Measurements from ENCODE around the gene TNS3.
A peak's percentile ranks its signal among the peaks of the same experiment; 100 is the strongest.
"Not testable (repeated sequence)": the region's sequence is repeated elsewhere in the genome, so short reads cannot be mapped to it uniquely, and the experiment has no call there.

The TNS3 gene

GRCh38 chr7:47472444-47473157, 109.3 kb downstream of the TNS3 start:
- no peak for DNase-seq (ENCODE audit: low spot score)

GRCh38 chr7:47471831-47472230, 110.1 kb downstream of the TNS3 start:
- no peak for DNase-seq (ENCODE audit: low spot score)

- no peak for DNase-seq (ENCODE audit: low spot score)
Measured at GRCh38 chr7:47471358-47471703, 110.6 kb downstream of the TNS3 start.

GRCh38 chr7:47470567-47471357, 111.1 kb downstream of the TNS3 start:
- DNase-seq (ENCODE audit: low spot score): no peak

GRCh38 chr7:47469846-47470245, 112.1 kb downstream of the TNS3 start:
- DNase-seq (ENCODE audit: low spot score): not testable (repeated sequence)

- DNase-seq (ENCODE audit: low spot score): no peak
Measured at GRCh38 chr7:47466832-47467231, 115.1 kb downstream of the TNS3 start.

GRCh38 chr7:47465191-47465590, 116.7 kb downstream of the TNS3 start:
- no peak for DNase-seq (ENCODE audit: low spot score)

- DNase-seq (ENCODE audit: low spot score): no peak
Measured at GRCh38 chr7:47464266-47464665, 117.6 kb downstream of the TNS3 start.

GRCh38 chr7:47461746-47462145, 120.2 kb downstream of the TNS3 start:
- no peak for DNase-seq (ENCODE audit: low spot score)

- DNase-seq (ENCODE audit: low spot score): no peak
Measured at GRCh38 chr7:47461161-47461560, 120.8 kb downstream of the TNS3 start.

- no peak for DNase-seq (ENCODE audit: low spot score)
Measured at GRCh38 chr7:47460251-47460989, 121.5 kb downstream of the TNS3 start.

GRCh38 chr7:47458486-47458885, 123.4 kb downstream of the TNS3 start:
- DNase-seq (ENCODE audit: low spot score): no peak

GRCh38 chr7:47458057-47458456, 123.9 kb downstream of the TNS3 start:
- DNase-seq (ENCODE audit: low spot score): peak; percentile 79

- no peak for DNase-seq (ENCODE audit: low spot score)
Measured at GRCh38 chr7:47456210-47456955, 125.5 kb downstream of the TNS3 start.

- DNase-seq (ENCODE audit: low spot score): no peak
Measured at GRCh38 chr7:47455872-47456185, 126.1 kb downstream of the TNS3 start.

GRCh38 chr7:47454974-47455871, 126.7 kb downstream of the TNS3 start:
- no peak for DNase-seq (ENCODE audit: low spot score)

- DNase-seq (ENCODE audit: low spot score): no peak
Measured at GRCh38 chr7:47454069-47454973, 127.6 kb downstream of the TNS3 start.

- peak; percentile 93 for DNase-seq (ENCODE audit: low spot score)
Measured at GRCh38 chr7:47453093-47454061, 128.5 kb downstream of the TNS3 start.

GRCh38 chr7:47452715-47453092, 129.2 kb downstream of the TNS3 start:
- DNase-seq (ENCODE audit: low spot score): no peak

Measured in kidney capillary endothelial cell (primary cell).